Heart right ventricle (tissue), 16 donors: Measurements from ENCODE around the gene EYA4. TPM values are rescaled to one million over a fixed set of nuclear protein-coding genes. Genes with fewer than 3 reads are reported as not detected.

Source experiments
- ATAC-seq, 8 donors: fragments of 200-7000 bp; cut with Tn5 transposase; one replicate each; pipeline ENCODE4 v1.9.1; 2020; ENCODE audit warnings: mild to moderate bottlenecking in 8 of 8, moderate library complexity in 8 of 8, moderate number of reproducible peaks in 1 of 8
- DNase-seq, 2 donors: peaks; one replicate each; pipeline ENCODE4 v3.0.0-alpha.2; 2020
- H3K27ac ChIP-seq, 10 donors: fragments of 200-600 bp; sonication (generic) in 2 of 10; one replicate each; pipeline versions ENCODE4 v1.5.0 to v1.8.0; 2020 to 2022; ENCODE audit warnings: mild to moderate bottlenecking in 3 of 10
- H3K27me3 ChIP-seq, 7 donors: fragments of 200-600 bp; one replicate each; pipeline ENCODE4 v1.8.0; 2021 to 2022; ENCODE audit warnings: mild to moderate bottlenecking in 2 of 7
- H3K36me3 ChIP-seq, 9 donors: fragments of 200-600 bp; sonication (generic) in 1 of 9; one replicate each; pipeline versions ENCODE4 v1.5.0 to v1.8.0; 2020 to 2022; ENCODE audit warnings: mild to moderate bottlenecking in 2 of 9
- H3K4me1 ChIP-seq, 9 donors: fragments of 200-600 bp; sonication (generic) in 1 of 9; one replicate each; pipeline versions ENCODE4 v1.5.0 to v1.8.0; 2020 to 2022; ENCODE audit warnings: mild to moderate bottlenecking in 4 of 9
- H3K4me3 ChIP-seq, 10 donors: fragments of 200-600 bp; sonication (generic) in 2 of 10; one replicate each; pipeline versions ENCODE4 v1.5.0 to v1.8.0; 2020 to 2022; ENCODE audit warnings: mild to moderate bottlenecking in 7 of 10, moderate library complexity in 2 of 10
- H3K9me3 ChIP-seq, 11 donors: fragments of 200-600 bp in 10 of 11; sonication (generic) in 2 of 11; one replicate each; pipeline versions ENCODE4 v1.5.0 to v1.8.0; 2013 to 2022; ENCODE audit warnings: mild to moderate bottlenecking in 2 of 11, control low read depth in 1 of 11, moderate library complexity in 1 of 11
- WGBS, 2 donors: extraction: QIAGEN DNeasy Blood & Tissue Kit; methylation state at CpG; one replicate each; pipeline ENCODE4 v1.1.7; 2013; ENCODE audit warnings: inconsistent platforms in 1 of 2; 5-methylcytosine and 5-hydroxymethylcytosine counted together
- intact Hi-C, 10 donors: fragments of 100-400 bp; cut with DNase I; formaldehyde crosslinking; loops; one replicate each; pipeline versions ENCODE4 v1.11.1 to v1.14.2; 2022
- polyA plus RNA-seq, 2 donors: library from polyadenylated mRNA; stranded (reverse); fragments of 200-250 nt; gene quantifications; one replicate each; pipeline ENCODE4 v1.2.3, GENCODE V29; 2013
- total RNA-seq, 10 donors: library from RNA; stranded (reverse); fragmentation: NEBNext Ultra II Directional in 3 of 10; extraction: Animal tissue kit (Norgen Biotek cat#: 25700) in 3 of 10; gene quantifications; one replicate each; pipeline versions ENCODE4 v1.2.1 to v1.2.4, GENCODE V29; 2021 to 2023
- TF ChIP-seq, protein P1 (sequence below), 9 donors: fragments of 200-600 bp; sonication (generic) in 2 of 9; IDR thresholded peaks; one replicate each; pipeline versions ENCODE4 v1.5.0 to v1.8.0; 2021 to 2022; ENCODE audit warnings: antibody characterized with exemption in 9 of 9, mild to moderate bottlenecking in 5 of 9, moderate library complexity in 1 of 9
- donor health status: Arrhythmogenic right ventricular cardiomyopathy.
- donor health status: ischemic (EF 13 %, LVEDD 7.1; RV severe dilation, severe dysfunction).
- donor health status: healthy with polysubstance abuse.
- donor health status: DM: no; HTN: yes; CAD: no.
- donor health status: DM: no; HTN: no; CAD: no.
- donor health status: ischemic (EF 25% LVEDD 6.9; RV normal size, moderate dysfunction).
- donor health status: ischemic (EF 25% LVEDD 5.7; RV mildly dilated, moderate dysfunction).
- donor health status: healthy.
- donor health status: DM: yes; HTN: yes; CAD: no.
- donor health status: Ischemic cardiomyopathy.
- donor health status: ischemic (EF 35%, LVEDD 5.7; RV mildly dilated, moderate dysfunction).
- donor health status: nonischemic (EF 11% LVEDD 7.7; RV severe dilation, severe dysfunction).
- donor health status: DM: yes; HTN: yes; CAD: no.
- donor health status: PGD.
- donor health status: ischemic (EF 29% LVEDD 5.4; RV normal size, mild dysfunction).
- donor health status: nonischemic (EF 23%, LVEDD 6.1; RV moderate dilation, normal function).

EYA4 gene
- total and polyA plus RNA-seq, 12 donors, result 1.6 to 30.2 (median 17.9) TPM

DNA sequence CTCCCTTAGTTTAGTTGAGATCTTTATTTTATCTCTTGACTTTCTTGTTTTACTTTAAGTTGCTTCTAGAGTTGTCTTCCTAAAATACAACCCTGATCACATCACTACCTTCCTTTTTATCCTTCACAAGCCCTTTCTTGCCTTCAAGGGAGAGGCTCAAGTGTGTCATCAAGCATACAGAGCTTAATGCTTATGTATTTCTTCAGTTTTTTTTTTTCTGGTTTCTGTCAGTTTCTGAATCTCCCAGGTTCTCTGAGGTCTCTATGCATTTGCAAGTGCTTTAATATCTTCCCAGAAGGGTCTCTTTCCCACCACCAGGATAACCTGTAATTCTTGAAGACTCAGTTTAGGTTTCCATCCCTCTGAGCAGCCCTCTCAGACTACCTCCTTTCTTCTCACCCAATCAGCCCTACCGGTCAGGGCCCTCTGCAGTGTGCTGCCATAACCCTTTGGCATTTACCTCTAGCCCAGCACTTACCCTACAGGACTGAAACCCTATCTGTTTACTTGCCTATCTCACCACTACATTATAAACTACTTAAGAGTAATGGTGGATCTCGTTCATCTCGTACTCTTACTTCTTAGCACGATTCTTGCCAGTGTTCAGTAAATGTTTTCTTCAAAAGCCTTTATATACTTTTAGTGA is 36.9 kb downstream of the EYA4 start:
- peaks cover 0 to 4% (median 0%) of the 10 kb centered on the region in 11 donors for H3K9me3 ChIP-seq
- no peaks in the 10 kb centered on the region for H3K27me3 ChIP-seq
- H3K36me3 ChIP-seq, result no peaks in the 10 kb centered on the region
- H3K4me3 ChIP-seq, result no peak overlapping the region
- DNase-seq (no peak), ATAC-seq (peak in 1 of 8 donors; percentile 22)
- 70 to 87% methylated on average over 4 of the region's 4 CpGs for WGBS, 2 donors
- intact Hi-C loops, result loop anchor here in 1 of 10 donors (5.0 kb wide), 1 partner anchor 319 kb away; no protein-coding TSS in a partner anchor
- H3K27ac ChIP-seq, result no peak overlapping the region
- TF ChIP-seq, protein P1, sequence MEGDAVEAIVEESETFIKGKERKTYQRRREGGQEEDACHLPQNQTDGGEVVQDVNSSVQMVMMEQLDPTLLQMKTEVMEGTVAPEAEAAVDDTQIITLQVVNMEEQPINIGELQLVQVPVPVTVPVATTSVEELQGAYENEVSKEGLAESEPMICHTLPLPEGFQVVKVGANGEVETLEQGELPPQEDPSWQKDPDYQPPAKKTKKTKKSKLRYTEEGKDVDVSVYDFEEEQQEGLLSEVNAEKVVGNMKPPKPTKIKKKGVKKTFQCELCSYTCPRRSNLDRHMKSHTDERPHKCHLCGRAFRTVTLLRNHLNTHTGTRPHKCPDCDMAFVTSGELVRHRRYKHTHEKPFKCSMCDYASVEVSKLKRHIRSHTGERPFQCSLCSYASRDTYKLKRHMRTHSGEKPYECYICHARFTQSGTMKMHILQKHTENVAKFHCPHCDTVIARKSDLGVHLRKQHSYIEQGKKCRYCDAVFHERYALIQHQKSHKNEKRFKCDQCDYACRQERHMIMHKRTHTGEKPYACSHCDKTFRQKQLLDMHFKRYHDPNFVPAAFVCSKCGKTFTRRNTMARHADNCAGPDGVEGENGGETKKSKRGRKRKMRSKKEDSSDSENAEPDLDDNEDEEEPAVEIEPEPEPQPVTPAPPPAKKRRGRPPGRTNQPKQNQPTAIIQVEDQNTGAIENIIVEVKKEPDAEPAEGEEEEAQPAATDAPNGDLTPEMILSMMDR (IDR thresholded peaks at IDR 0.05), result no peak
- H3K4me1 ChIP-seq, result no peaks in the 10 kb centered on the region

DNA sequence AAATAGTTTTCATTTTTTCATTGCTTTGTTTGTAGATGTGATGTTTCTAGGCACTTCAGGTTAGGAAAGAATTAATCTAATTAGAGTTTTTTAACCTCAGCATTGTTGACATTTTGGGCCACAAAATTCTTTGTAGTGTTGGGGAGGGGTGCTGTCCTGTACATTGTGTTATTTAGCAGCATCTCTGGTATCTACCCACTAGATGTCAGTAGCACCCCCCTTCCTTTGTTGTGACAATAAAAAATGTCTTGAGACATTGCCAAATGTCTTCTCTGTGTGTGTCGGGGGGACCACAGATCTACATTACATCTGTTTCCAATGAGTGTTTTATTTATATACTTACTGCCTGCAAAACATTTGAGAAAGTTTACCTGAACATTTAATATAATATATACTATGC is 45.6 kb downstream of the EYA4 start:
- peaks cover 0 to 21% (median 2%) of the 10 kb centered on the region in 9 donors for H3K4me1 ChIP-seq
- ATAC-seq (no peak), DNase-seq (no peak)
- 9 to 29% methylated on average over 1 of the region's 1 CpG for WGBS, 2 donors
- H3K27me3 ChIP-seq, result no peaks in the 10 kb centered on the region
- no peak overlapping the region for H3K4me3 ChIP-seq
- no peaks in the 10 kb centered on the region for H3K36me3 ChIP-seq
- intact Hi-C loops, result no loop called here
- no peaks in the 10 kb centered on the region for H3K9me3 ChIP-seq
- TF ChIP-seq, protein P1 (IDR thresholded peaks at IDR 0.05), result peak in 5 of 9 donors; percentile 21 to 40 (median 28)
- no peak overlapping the region for H3K27ac ChIP-seq

DNA sequence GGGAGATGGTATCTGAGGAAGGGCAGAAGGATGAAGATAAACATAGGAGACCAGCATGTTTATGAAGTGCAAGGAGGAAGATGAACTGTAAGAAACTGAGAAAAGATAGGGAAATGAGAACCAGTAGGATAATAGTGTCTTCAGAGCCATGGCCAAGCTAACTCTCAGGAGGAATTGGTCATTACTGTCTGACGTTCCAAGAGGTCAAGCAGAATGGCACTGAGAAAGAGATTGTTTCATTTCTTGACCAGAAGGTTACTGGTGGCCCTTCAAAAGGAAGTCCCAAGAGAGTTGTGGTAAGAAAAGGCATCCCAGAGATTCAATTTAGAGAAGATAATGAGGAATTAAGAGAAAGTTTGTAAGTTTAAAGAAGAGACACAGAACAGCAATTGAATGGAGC is 47.5 kb downstream of the EYA4 start:
- intact Hi-C loops, result no loop called here
- ATAC-seq, result no peak
- peaks cover 0 to 29% (median 10%) of the 10 kb centered on the region in 9 donors for H3K4me1 ChIP-seq
- no peaks in the 10 kb centered on the region for H3K36me3 ChIP-seq
- no peak overlapping the region for H3K27ac ChIP-seq
- H3K9me3 ChIP-seq, result no peaks in the 10 kb centered on the region
- H3K27me3 ChIP-seq, result no peaks in the 10 kb centered on the region
- 27 to 43% methylated on average over 1 of the region's 1 CpG for WGBS, 2 donors
- no peak for DNase-seq
- TF ChIP-seq, protein P1 (IDR thresholded peaks at IDR 0.05), result no peak
- H3K4me3 ChIP-seq, result no peak overlapping the region

DNA sequence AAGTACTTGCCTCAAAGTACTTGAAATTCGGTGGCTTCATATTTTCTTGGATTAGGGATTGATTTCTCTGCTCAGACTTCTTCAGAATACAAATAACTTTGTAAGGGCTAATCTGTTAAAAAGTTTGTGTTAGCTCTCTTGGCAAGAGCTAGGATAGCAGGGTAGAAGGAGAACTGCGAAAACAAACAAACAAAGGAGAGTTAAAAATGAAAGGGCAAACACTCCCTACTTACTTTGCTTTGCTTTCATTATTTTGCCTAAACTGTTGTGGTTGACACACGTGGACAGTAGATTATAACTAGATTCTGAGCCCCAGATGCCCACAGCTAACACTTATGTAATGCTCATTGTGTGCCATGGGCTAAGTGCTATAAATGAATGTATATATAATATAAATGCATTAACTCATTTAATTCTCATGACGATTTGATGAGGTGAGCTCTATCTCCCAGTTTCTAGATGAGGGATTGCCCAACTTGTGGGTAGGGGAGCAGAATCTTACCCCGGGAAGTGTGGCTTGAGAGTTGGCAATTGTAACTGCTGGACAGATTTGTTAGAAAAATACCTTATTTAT is 48.7 kb downstream of the EYA4 start:
- Histone ChIP-seq H3K9me3 (no peaks in the 10 kb centered on the region), H3K4me3 (no peak overlapping the region), H3K27me3 (no peaks in the 10 kb centered on the region), H3K36me3 (no peaks in the 10 kb centered on the region), H3K27ac (no peak overlapping the region), H3K4me1 (peaks cover 0 to 29% (median 10%) of the 10 kb centered on the region in 9 donors)
- TF ChIP-seq, protein P1 (IDR thresholded peaks at IDR 0.05), result no peak
- 67 to 87% methylated on average over 5 of the region's 5 CpGs for WGBS, 2 donors
- DNase-seq (no peak), ATAC-seq (no peak)
- intact Hi-C loops, result no loop called here
